Left ventricle myocardium superior (tissue), 1 donor: ENCODE data around the gene SDHA. TPM values are rescaled to one million over a fixed set of nuclear protein-coding genes. Genes with fewer than 3 reads are reported as not detected.
A peak's percentile ranks its signal among the peaks of the same experiment; 100 is the strongest.
"Not testable (repeated sequence)": the region's sequence is repeated elsewhere in the genome, so short reads cannot be mapped to it uniquely, and the experiment has no call there.

Experiments
- ATAC-seq: fragments of 200-7000 bp; cut with Tn5 transposase; one replicate; pipeline ENCODE4 v1.9.1; 2020; ENCODE audit warnings: mild to moderate bottlenecking, moderate library complexity
- DNase-seq: peaks from one replicate; pipeline ENCODE4 v3.0.0-alpha.2; 2020
- intact Hi-C: fragments of 100-400 bp; cut with micrococcal nuclease; formaldehyde crosslinking; loops from one replicate; pipeline ENCODE4 v1.11.0; 2022
- total RNA-seq: library from RNA; stranded (reverse); fragmentation: NEBNext Ultra II Directional; extraction: Animal tissue kit (Norgen Biotek cat#: 25700); gene quantifications from one replicate; pipeline ENCODE4 v1.2.1, GENCODE V29; 2021
- donor health status: DM: no; HTN: yes; CAD: no; lungs with severe emphysema.

Gene SDHA
- total RNA-seq, 1 donor from 2014 or later = 876 TPM

- DNase-seq, intact Hi-C loops: not testable (repeated sequence)
- ATAC-seq = peak; percentile 71
These were observed 23.0 kb downstream of the SDHA start for GRCh38 chr5:241045-241669.

GRCh38 chr5:243683-244367 is 25.7 kb downstream of the SDHA start:
- DNase-seq, intact Hi-C loops, ATAC-seq: not testable (repeated sequence)

GRCh38 chr5:245717-246116 is 27.6 kb downstream of the SDHA start:
- ATAC-seq, DNase-seq, intact Hi-C loops: not testable (repeated sequence)

GRCh38 chr5:250396-250795 is 32.3 kb downstream of the SDHA start:
- peak; percentile 44 for ATAC-seq
- DNase-seq, intact Hi-C loops: not testable (repeated sequence)

GRCh38 chr5:251016-251415 is 32.9 kb downstream of the SDHA start:
- ATAC-seq, intact Hi-C loops, DNase-seq: not testable (repeated sequence)

GRCh38 chr5:251538-251937 is 33.4 kb downstream of the SDHA start:
- DNase-seq, intact Hi-C loops, ATAC-seq: not testable (repeated sequence)

GRCh38 chr5:251975-252374 is 33.9 kb downstream of the SDHA start:
- intact Hi-C loops, ATAC-seq, DNase-seq: not testable (repeated sequence)

GRCh38 chr5:252546-252945 is 34.4 kb downstream of the SDHA start:
- ATAC-seq (no peak), DNase-seq (no peak)
- intact Hi-C loops = no loop called here

GRCh38 chr5:254322-254721 is 36.2 kb downstream of the SDHA start:
- ATAC-seq, DNase-seq, intact Hi-C loops: not testable (repeated sequence)

- ATAC-seq, intact Hi-C loops: not testable (repeated sequence)
These were observed 37.0 kb downstream of the SDHA start for GRCh38 chr5:255116-255515.

GRCh38 chr5:256347-256746 is 38.2 kb downstream of the SDHA start:
- peak; percentile 65 for DNase-seq
- peak; percentile 95 for ATAC-seq

More at GRCh38 chr5:255116-255515, 37.0 kb downstream of the SDHA start:
- DNase-seq = not testable (repeated sequence)

GRCh38 chr5:257148-257547 is 39.0 kb downstream of the SDHA start:
- intact Hi-C loops = no loop called here
- ATAC-seq = peak; percentile 59
- no peak for DNase-seq

More at GRCh38 chr5:256347-256746, 38.2 kb downstream of the SDHA start:
- intact Hi-C loops = not testable (repeated sequence)

- DNase-seq, intact Hi-C loops: not testable (repeated sequence)
- peak; percentile 86 for ATAC-seq
These were observed 45.3 kb downstream of the SDHA start for GRCh38 chr5:263275-263974.

GRCh38 chr5:264338-264737 is 46.2 kb downstream of the SDHA start:
- DNase-seq (no peak), ATAC-seq (peak; percentile 8)
- intact Hi-C loops = no loop called here

GRCh38 chr5:266311-267026 is 48.3 kb downstream of the SDHA start:
- ATAC-seq, intact Hi-C loops, DNase-seq: not testable (repeated sequence)

GRCh38 chr5:267716-268115 is 49.6 kb downstream of the SDHA start:
- intact Hi-C loops = no loop called here
- ATAC-seq = no peak
- DNase-seq = no peak

- DNase-seq = no peak
- intact Hi-C loops = no loop called here
- ATAC-seq = no peak
These were observed 52.2 kb downstream of the SDHA start for GRCh38 chr5:270340-270739.

GRCh38 chr5:271828-272167 is 53.7 kb downstream of the SDHA start:
- DNase-seq, ATAC-seq, intact Hi-C loops: not testable (repeated sequence)

- DNase-seq, ATAC-seq, intact Hi-C loops: not testable (repeated sequence)
These were observed 55.0 kb downstream of the SDHA start for GRCh38 chr5:273091-273490.
